Stimulated activated effector memory CD8-positive, alpha-beta T cell treated with anti-CD3 and anti-CD28 coated beads, Interleukin-12 subunit alpha, Interleukin-12 subunit beta, amount 100 ng/mL, for 72 hours (primary cell): Measurements from ENCODE around the gene NAT8.
"Not testable (repeated sequence)": the region's sequence is repeated elsewhere in the genome, so short reads cannot be mapped to it uniquely, and the experiment has no call there.

Experiments
- ATAC-seq: fragments of 150-1000 bp; cut with Tn5 transposase; 2 replicates; pipeline ENCODE4 v1.10.0; 2021
- DNase-seq, 2 donors: peaks; one replicate each; pipeline ENCODE4 v3.0.0; 2021 to 2022; ENCODE audit warnings: low spot score in 2 of 2
- H3K27ac Mint-ChIP-seq: one replicate; pipeline ENCODE4 v1.8.0; 2022; ENCODE audit warnings: mild to moderate bottlenecking, mixed read lengths
- H3K36me3 Mint-ChIP-seq: one replicate; pipeline ENCODE4 v1.8.0; 2022; ENCODE audit warnings: mild to moderate bottlenecking, mixed read lengths
- H3K4me1 Mint-ChIP-seq: one replicate; pipeline ENCODE4 v1.8.0; 2022; ENCODE audit warnings: mixed read lengths
- H3K4me3 Mint-ChIP-seq: one replicate; pipeline ENCODE4 v1.8.0; 2022; ENCODE audit warnings: mild to moderate bottlenecking, mixed read lengths
- H3K9me3 Mint-ChIP-seq: one replicate; pipeline ENCODE4 v1.8.0; 2022; ENCODE audit warnings: mixed read lengths

Gene NAT8

GRCh38 chr2:73651591-73652230, 9.5 kb upstream of the NAT8 start:
- H3K4me3 Mint-ChIP-seq = no peak overlapping the region
- DNase-seq (no peak), ATAC-seq (no peak)
- no peaks in the 10 kb centered on the region for H3K9me3 Mint-ChIP-seq
- no peak overlapping the region for H3K27ac Mint-ChIP-seq
- H3K4me1 Mint-ChIP-seq = no peaks in the 10 kb centered on the region
- H3K36me3 Mint-ChIP-seq = no peaks in the 10 kb centered on the region

DNA sequence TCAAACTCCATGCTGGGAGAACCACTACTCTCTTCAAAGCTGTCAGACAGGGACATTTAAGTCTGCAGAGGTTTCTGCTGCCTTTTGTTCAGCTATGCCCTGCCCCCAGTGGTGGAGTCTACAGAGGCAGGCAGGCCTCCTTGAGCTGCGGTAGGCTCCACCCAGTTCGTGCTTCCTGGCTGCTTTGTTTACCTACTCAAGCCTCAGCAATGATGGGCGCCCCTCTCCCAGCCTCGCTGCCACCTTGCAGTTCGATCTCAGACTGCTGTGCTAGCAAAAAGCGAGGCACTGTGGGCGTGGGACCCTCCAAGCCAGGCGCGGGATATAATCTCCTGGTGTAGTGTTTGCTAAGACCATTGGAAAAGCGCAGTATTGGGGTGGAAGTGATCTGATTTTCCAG, 5.5 kb upstream of the NAT8 start:
- not testable (repeated sequence) for DNase-seq, H3K4me1 Mint-ChIP-seq, H3K9me3 Mint-ChIP-seq, H3K27ac Mint-ChIP-seq, H3K4me3 Mint-ChIP-seq, H3K36me3 Mint-ChIP-seq, ATAC-seq

DNA sequence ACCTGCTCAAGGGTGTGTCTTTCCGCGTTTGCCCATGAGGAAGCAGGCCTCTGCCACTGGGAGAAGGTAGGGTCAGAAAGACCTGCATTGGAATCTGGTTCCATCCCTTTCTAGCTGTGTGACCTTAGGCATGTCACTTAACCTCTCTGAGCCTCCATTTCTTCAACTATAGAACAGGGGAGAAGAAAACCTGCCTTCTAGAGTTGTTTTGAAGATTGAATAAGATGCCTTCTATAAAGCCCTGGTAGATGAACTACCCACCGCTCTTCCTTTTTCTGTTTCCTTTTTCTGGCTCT, 507 bp downstream of the NAT8 start:
- no peak overlapping the region for H3K27ac Mint-ChIP-seq
- ATAC-seq = no peak
- no peaks in the 10 kb centered on the region for H3K4me1 Mint-ChIP-seq
- no peaks in the 10 kb centered on the region for H3K36me3 Mint-ChIP-seq
- no peak for DNase-seq
- H3K4me3 Mint-ChIP-seq = no peak overlapping the region
- H3K9me3 Mint-ChIP-seq = no peaks in the 10 kb centered on the region

DNA sequence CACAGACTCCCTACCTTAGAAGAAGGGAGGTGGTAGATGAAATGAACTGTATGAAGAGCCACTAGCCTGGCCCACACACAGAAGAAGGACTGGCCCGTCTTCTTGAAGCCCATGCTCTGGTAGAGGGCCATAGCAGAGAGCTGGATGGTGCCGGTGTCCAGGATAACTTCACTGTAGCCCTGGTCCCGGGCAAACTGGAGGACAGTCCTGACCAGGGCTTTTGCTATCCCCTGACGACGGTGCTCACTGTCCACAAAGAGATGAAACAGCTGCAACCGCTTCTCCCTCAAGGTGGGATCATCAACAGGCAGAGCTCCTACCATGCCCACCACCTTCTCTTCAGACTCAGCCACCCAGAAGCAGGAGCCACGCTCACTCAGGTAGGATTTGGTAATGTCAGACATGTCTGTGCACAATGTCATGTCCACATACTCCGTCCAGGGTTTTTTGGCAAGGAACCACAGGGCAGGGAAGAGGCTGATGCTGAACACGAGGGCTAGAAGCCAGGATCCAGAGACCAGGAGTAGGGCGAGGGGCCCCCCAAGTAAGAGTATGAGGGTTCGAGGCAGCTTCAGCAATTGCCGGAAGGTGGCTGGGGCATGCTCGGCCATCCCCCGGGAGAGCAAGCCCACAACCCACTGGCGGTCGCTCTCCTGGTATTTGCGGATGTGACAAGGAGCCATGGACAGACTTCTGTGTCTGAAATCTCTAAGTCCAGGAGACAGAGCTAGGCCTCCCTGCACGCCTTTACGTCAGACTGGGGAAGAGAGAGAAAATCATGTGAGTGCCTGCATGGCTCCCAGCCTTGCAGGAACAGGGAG, 1.1 kb downstream of the NAT8 start:
- Mint-ChIP-seq H3K4me1 (no peaks in the 10 kb centered on the region), H3K9me3 (no peaks in the 10 kb centered on the region)
- no peak for ATAC-seq

DNA sequence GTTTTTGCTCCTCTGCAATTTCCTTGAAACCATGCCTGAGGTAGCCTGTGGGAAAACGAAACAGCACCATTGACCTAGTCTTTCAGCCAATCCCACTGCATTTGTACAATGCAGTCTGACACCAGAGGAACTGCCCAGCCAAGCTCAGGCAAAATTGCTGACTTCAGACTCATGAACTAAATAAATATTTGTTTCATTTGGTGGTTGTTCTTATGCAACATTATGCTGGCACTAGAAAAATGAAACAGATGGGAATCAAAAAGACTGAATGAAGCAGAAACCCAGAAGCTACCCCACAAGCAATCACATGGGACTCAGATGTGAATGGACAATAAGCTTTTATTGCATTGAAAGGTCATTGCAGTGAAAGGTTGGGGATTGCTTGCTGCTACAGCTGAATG, 1.7 kb downstream of the NAT8 start:
- ATAC-seq (no peak), DNase-seq (no peak)
- Mint-ChIP-seq H3K9me3 (no peaks in the 10 kb centered on the region), H3K36me3 (no peaks in the 10 kb centered on the region), H3K4me1 (no peaks in the 10 kb centered on the region), H3K27ac (no peak overlapping the region), H3K4me3 (no peak overlapping the region)

More for the DNA sequence above, 1.1 kb downstream of the NAT8 start:
- DNase-seq = no peak
- Mint-ChIP-seq H3K27ac (no peak overlapping the region), H3K4me3 (no peak overlapping the region), H3K36me3 (no peaks in the 10 kb centered on the region)

GRCh38 chr2:73638429-73638828, 3.8 kb downstream of the NAT8 start:
- Mint-ChIP-seq H3K27ac (no peak overlapping the region), H3K4me1 (no peaks in the 10 kb centered on the region), H3K4me3 (no peak overlapping the region), H3K9me3 (no peaks in the 10 kb centered on the region), H3K36me3 (no peaks in the 10 kb centered on the region)
- no peak for DNase-seq
- ATAC-seq = no peak

DNA sequence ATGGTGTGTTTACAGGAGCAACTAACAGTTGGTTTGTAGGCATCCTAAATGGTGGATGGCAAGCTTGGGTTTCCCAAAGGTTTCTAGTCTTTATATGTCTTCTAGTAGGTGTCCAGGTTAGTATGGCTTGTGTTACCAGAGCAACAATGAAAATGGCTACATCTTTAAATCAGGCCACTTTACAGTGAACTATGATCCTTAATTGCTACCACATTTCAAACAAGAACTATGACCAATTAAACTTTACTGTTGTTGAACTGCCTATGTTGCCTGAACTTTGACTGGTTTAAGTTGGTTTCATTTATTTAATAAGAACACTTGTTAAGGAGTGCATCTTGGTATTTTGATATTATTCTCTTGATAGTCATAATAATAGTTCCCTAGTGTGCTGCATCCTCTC, 5.2 kb downstream of the NAT8 start:
- not testable (repeated sequence) for DNase-seq, H3K27ac Mint-ChIP-seq, H3K4me1 Mint-ChIP-seq, H3K36me3 Mint-ChIP-seq, ATAC-seq, H3K4me3 Mint-ChIP-seq, H3K9me3 Mint-ChIP-seq

DNA sequence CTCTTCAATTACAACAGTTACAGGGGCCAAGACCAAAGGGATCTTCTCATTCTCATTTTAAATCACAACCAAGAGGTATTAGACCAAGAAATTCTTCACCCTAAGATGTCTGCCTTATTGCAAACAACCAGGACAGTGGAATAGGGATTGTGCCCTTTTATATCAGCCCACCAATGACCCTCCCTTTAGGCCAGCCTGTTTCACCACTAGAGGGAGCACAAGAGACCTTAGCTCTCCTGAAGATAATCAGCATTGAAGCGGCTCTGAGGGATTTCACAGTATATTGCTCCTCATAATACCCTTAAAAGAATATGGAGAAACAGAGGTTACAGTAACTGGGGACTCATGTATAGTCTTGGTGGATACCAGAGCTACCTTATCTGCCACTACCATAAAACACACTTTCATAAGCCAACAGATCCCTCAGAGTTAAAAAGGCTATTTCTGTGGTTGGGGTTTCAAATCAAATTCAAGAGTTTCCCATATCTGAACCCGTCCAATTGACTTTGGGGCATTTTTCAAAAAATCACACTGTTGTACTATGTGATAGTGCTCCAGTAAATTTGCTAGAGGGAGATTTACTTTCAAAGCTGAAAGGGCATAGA, 11.5 kb downstream of the NAT8 start:
- not testable (repeated sequence) for H3K9me3 Mint-ChIP-seq, H3K36me3 Mint-ChIP-seq, H3K4me3 Mint-ChIP-seq, H3K27ac Mint-ChIP-seq, H3K4me1 Mint-ChIP-seq, DNase-seq
- peak; percentile 84 for ATAC-seq

GRCh38 chr2:73628493-73628892, 13.7 kb downstream of the NAT8 start:
- peak; percentile 52 for ATAC-seq
- not testable (repeated sequence) for H3K36me3 Mint-ChIP-seq

DNA sequence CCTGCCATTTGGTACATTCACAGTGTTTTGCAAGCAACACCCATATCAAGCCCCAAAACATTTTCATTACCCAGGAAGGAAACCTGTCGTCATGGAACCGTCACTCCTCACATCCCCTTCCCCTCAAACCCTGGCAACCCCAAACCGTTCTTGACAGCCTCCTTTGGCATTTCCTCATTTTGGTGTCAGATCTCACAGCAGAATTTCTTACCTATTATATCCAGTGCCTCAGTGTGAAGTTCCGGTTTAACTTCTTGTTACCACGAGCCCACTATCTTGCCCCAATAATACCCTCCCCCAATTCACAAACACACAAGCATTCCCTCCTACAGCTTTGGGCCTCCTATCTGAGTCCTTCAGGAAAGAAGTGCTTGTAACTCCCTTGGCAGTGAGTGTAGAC, 16.0 kb downstream of the NAT8 start:
- H3K27ac Mint-ChIP-seq, H3K36me3 Mint-ChIP-seq, H3K4me3 Mint-ChIP-seq, H3K9me3 Mint-ChIP-seq, ATAC-seq, DNase-seq, H3K4me1 Mint-ChIP-seq: not testable (repeated sequence)

More at GRCh38 chr2:73628493-73628892, 13.7 kb downstream of the NAT8 start:
- not testable (repeated sequence) for H3K4me3 Mint-ChIP-seq, H3K4me1 Mint-ChIP-seq, H3K9me3 Mint-ChIP-seq, DNase-seq, H3K27ac Mint-ChIP-seq

- H3K4me3 Mint-ChIP-seq, ATAC-seq, H3K9me3 Mint-ChIP-seq: not testable (repeated sequence)
These were observed 17.6 kb downstream of the NAT8 start for GRCh38 chr2:73624625-73625024.

GRCh38 chr2:73624036-73624435, 18.2 kb downstream of the NAT8 start:
- H3K4me1 Mint-ChIP-seq, H3K27ac Mint-ChIP-seq, H3K4me3 Mint-ChIP-seq, H3K36me3 Mint-ChIP-seq, H3K9me3 Mint-ChIP-seq, DNase-seq: not testable (repeated sequence)
- ATAC-seq = peak; percentile 61

More at GRCh38 chr2:73624625-73625024, 17.6 kb downstream of the NAT8 start:
- DNase-seq, H3K36me3 Mint-ChIP-seq, H3K4me1 Mint-ChIP-seq, H3K27ac Mint-ChIP-seq: not testable (repeated sequence)

DNA sequence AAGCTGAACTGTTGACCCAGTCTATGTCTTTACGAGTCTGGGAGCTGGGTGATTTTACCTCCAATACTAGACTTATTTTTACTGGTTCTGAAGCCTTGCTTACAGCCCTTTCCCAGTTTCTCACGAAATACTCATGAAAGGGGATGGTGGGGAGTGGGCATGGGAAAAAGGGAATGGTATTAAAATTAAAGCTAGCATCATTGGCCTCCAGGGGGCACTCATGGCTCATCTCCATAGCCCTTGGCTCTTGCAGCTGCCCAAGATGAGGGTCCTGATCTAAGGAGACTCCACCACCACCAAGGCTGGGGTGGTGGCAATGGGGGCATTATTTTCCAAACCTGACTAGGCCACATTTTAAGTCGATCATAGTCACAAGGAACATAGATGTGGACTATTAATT, 22.3 kb downstream of the NAT8 start:
- not testable (repeated sequence) for H3K4me3 Mint-ChIP-seq, H3K36me3 Mint-ChIP-seq, ATAC-seq, H3K27ac Mint-ChIP-seq, H3K4me1 Mint-ChIP-seq, H3K9me3 Mint-ChIP-seq, DNase-seq

- no peaks in the 10 kb centered on the region for H3K4me1 Mint-ChIP-seq
- H3K27ac Mint-ChIP-seq = no peak overlapping the region
- no peak overlapping the region for H3K4me3 Mint-ChIP-seq
- no peaks in the 10 kb centered on the region for H3K36me3 Mint-ChIP-seq
- DNase-seq = no peak
- no peak for ATAC-seq
- H3K9me3 Mint-ChIP-seq = no peaks in the 10 kb centered on the region
These were observed 27.2 kb downstream of the NAT8 start for GRCh38 chr2:73614997-73615396.

DNA sequence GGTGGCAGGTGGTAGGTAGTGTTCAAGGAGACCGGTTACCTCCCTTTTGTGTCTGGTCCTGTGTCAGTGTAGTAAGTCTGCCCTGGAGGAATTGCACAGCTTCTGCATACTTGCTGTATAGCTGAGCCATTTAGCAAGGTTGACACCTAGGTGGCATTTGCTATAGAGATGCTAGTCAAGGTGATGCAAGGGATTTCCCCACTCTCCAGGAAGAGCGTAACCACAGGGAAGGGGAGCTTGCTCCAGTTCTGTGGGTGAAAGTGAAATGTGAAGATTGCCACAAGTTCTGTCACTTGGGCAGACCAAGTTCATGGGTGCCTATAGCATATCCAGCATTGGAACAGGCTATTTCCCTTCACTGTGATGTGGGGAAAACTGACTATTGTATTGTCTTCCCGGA, 28.1 kb downstream of the NAT8 start:
- DNase-seq = no peak
- Mint-ChIP-seq H3K4me3 (no peak overlapping the region), H3K36me3 (no peaks in the 10 kb centered on the region), H3K4me1 (no peaks in the 10 kb centered on the region), H3K9me3 (no peaks in the 10 kb centered on the region), H3K27ac (no peak overlapping the region)
- peak; percentile 39 for ATAC-seq

- peak; percentile 60 for ATAC-seq
- Mint-ChIP-seq H3K9me3 (no peaks in the 10 kb centered on the region), H3K36me3 (no peaks in the 10 kb centered on the region), H3K4me1 (no peaks in the 10 kb centered on the region), H3K4me3 (no peak overlapping the region), H3K27ac (no peak overlapping the region)
- DNase-seq = no peak
These were observed 30.4 kb downstream of the NAT8 start for GRCh38 chr2:73611867-73612266.
